B cell (primary cell): ENCODE measurements around the gene DLGAP4. TPM values are rescaled to one million over a fixed set of nuclear protein-coding genes. Genes with fewer than 3 reads are reported as not detected.
"Not testable (repeated sequence)": the region's sequence is repeated elsewhere in the genome, so short reads cannot be mapped to it uniquely, and the experiment has no call there.

Source experiments
- ATAC-seq: fragments of 200-7000 bp; cut with Tn5 transposase; one replicate; pipeline ENCODE4 v1.10.0; 2021; ENCODE audit warnings: low read depth, mild to moderate bottlenecking, moderate number of reproducible peaks, moderate library complexity
- CTCF ChIA-PET: fragments of 350-600 bp; sonication (Branson Sonifier 250); formaldehyde crosslinking; loops from one replicate; lab custom pipeline; 2021; ENCODE audit warnings: antibody characterized with exemption, inconsistent platforms; lab: Charles Lee
- POLR2A ChIA-PET: fragments of 350-600 bp; sonication (Branson Sonifier 250); formaldehyde crosslinking; loops from one replicate; lab custom pipeline; 2021; ENCODE audit warnings: antibody characterized with exemption; lab: Charles Lee
- DNase-seq: peaks from one replicate; pipeline ENCODE4 v3.0.0; 2013
- H2AFZ ChIP-seq: 2 replicates; pipeline ENCODE4 v1.6.1; 2012; ENCODE audit warnings: mild to moderate bottlenecking, low read depth, low read length; ENCODE audit not compliant: insufficient read depth, poor library complexity, severe bottlenecking
- H3K27ac ChIP-seq, 2 donors: 1 replicate in 1 of 2; 2 replicates in 1 of 2; pipeline ENCODE4 v1.5.1; 2012 to 2013; ENCODE audit warnings: low read length in 2 of 2, mild to moderate bottlenecking in 2 of 2, moderate library complexity in 1 of 2
- H3K27me3 ChIP-seq, 4 experiments: fragments of 200-600 bp in 1 of 4; sonication (generic) in 1 of 4; replicated peaks in 1 of 4; 1 replicate in 2 of 4; 2 replicates in 2 of 4; pipeline versions ENCODE4 v1.6.1 to v1.7.0; 2013 to 2016; ENCODE audit warnings: low read length in 3 of 4, mild to moderate bottlenecking in 2 of 4, mixed read lengths in 1 of 4, moderate library complexity in 1 of 4; ENCODE audit not compliant: insufficient read depth in 4 of 4, control insufficient read depth in 3 of 4; ENCODE audit errors: control extremely low read depth in 1 of 4
- H3K36me3 ChIP-seq, 2 experiments: replicated peaks in 1 of 2; 1 replicate in 1 of 2; 2 replicates in 1 of 2; pipeline versions ENCODE4 v1.6.1 to v1.7.1; 2013; ENCODE audit warnings: low read length in 1 of 2; ENCODE audit not compliant: insufficient read depth in 2 of 2, control insufficient read depth in 1 of 2; ENCODE audit errors: control extremely low read depth in 1 of 2, extremely low read depth in 1 of 2
- H3K4me1 ChIP-seq, 2 donors: fragments of 200-600 bp in 1 of 2; sonication (generic) in 1 of 2; 1 replicate in 1 of 2; 2 replicates in 1 of 2; pipeline versions ENCODE4 v1.5.1 to v1.6.1; 2013 to 2017; ENCODE audit warnings: low read length in 2 of 2; ENCODE audit not compliant: control insufficient read depth in 2 of 2, insufficient read depth in 2 of 2
- H3K4me2 ChIP-seq: replicated peaks from 2 replicates; pipeline ENCODE3; 2012; ENCODE audit warnings: mild to moderate bottlenecking, low read depth, low read length; ENCODE audit not compliant: poor library complexity, severe bottlenecking
- H3K4me3 ChIP-seq, 5 experiments: fragments of 200-600 bp in 1 of 5; sonication (generic) in 1 of 5; 1 replicate in 3 of 5; 2 replicates in 2 of 5; pipeline versions ENCODE4 v1.5.1 to v1.7.0; 2011 to 2016; ENCODE audit warnings: low read length in 4 of 5, mild to moderate bottlenecking in 4 of 5, low read depth in 2 of 5, control low read depth in 1 of 5, moderate library complexity in 1 of 5; ENCODE audit not compliant: insufficient read depth in 1 of 5; ENCODE audit errors: control extremely low read depth in 1 of 5, extremely low read depth in 1 of 5
- H3K79me2 ChIP-seq: fragments of 200-600 bp; sonication (generic); one replicate; pipeline ENCODE4 v1.6.0; 2016; ENCODE audit warnings: low read length; ENCODE audit not compliant: control insufficient read depth, insufficient read depth
- H3K9ac ChIP-seq: fragments of 200-600 bp; sonication (generic); 2 replicates; pipeline ENCODE4 v1.6.1; 2017; ENCODE audit warnings: mild to moderate bottlenecking, low read length, moderate library complexity
- H3K9me3 ChIP-seq, 3 donors: one replicate each; pipeline versions ENCODE4 v1.6.1 to v1.7.1; 2013; ENCODE audit warnings: low read length in 2 of 3; ENCODE audit not compliant: control insufficient read depth in 2 of 3, insufficient read depth in 1 of 3; ENCODE audit errors: control extremely low read depth in 1 of 3
- H4K20me1 ChIP-seq: 2 replicates; pipeline ENCODE4 v1.6.0; 2012; ENCODE audit warnings: mild to moderate bottlenecking, low read length; ENCODE audit not compliant: insufficient read depth, control insufficient read depth, poor library complexity, severe bottlenecking
- H3K27ac Mint-ChIP-seq: one replicate; pipeline ENCODE4 v1.8.0; 2021; ENCODE audit warnings: mixed read lengths
- H3K27me3 Mint-ChIP-seq: one replicate; pipeline ENCODE4 v1.8.0; 2021; ENCODE audit warnings: mixed read lengths
- H3K4me1 Mint-ChIP-seq: one replicate; pipeline ENCODE4 v1.8.0; 2021; ENCODE audit warnings: mixed read lengths
- H3K4me3 Mint-ChIP-seq: one replicate; pipeline ENCODE4 v1.8.0; 2021; ENCODE audit warnings: mixed read lengths
- H3K9me3 Mint-ChIP-seq: one replicate; pipeline ENCODE4 v1.8.0; 2022; ENCODE audit warnings: mixed read lengths; ENCODE audit not compliant: insufficient read depth
- EZH2 ChIP-seq: IDR thresholded peaks from 2 replicates; pipeline ENCODE4 v1.6.1; 2012; ENCODE audit warnings: borderline replicate concordance, low read depth, mild to moderate bottlenecking, moderate library complexity, low read length; ENCODE audit not compliant: insufficient read depth, poor library complexity, severe bottlenecking
- WGBS: methylation state at CpG from one replicate; pipeline ENCODE4 v1.1.5; 2013; ENCODE audit warnings: missing lambda C conversion rate; ENCODE audit not compliant: insufficient coverage; 5-methylcytosine and 5-hydroxymethylcytosine counted together
- intact Hi-C: fragments of 100-400 bp; cut with micrococcal nuclease; formaldehyde crosslinking; loops from one replicate; pipeline ENCODE4 v1.10.0; 2022
- polyA plus RNA-seq: library from polyadenylated mRNA; depleted of rRNA; stranded (reverse); fragments of >200 nt; gene quantifications from 2 replicates; pipeline ENCODE4 v1.2.3, GENCODE V29; 2012
- total RNA-seq, 2 donors: library from RNA; stranded (reverse); fragments of 120-200 nt in 1 of 2; gene quantifications; 1 replicate in 1 of 2; 2 replicates in 1 of 2; pipeline versions ENCODE4 v1.2.3 to v1.2.4, GENCODE V29; 2013 to 2022
- TF ChIP-seq, protein P1 (sequence below): fragments of 200-600 bp; IDR thresholded peaks from one replicate; pipeline ENCODE4 v1.8.0; 2022; ENCODE audit warnings: antibody characterized with exemption, mild to moderate bottlenecking

The DLGAP4 gene
- total and polyA plus RNA-seq, 2 donors (not counting 1 experiment from before 2014, with no cell fraction given) = 68.8 to 87.8 TPM

DNA sequence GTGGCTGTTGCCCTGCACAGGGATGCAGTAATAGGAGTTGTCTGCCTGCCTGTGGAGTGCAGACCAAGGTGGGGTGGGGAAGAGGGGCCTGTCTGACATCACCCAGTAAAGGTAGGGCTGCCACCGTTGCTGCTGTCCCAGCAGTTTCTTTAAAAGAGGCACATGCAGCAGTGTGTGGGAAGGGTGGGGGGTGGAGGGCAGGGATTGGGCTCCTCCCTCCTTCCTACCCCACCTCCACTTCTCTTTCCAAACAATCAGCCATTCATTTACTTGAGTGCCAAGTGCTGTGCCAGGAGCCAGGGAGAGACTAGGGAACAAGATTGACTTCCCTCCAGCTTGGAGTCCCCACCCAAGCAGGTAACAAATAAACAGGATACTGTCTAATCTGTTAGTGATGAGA is 168.4 kb downstream of the DLGAP4 start:
- no peaks in the 10 kb centered on the region for H3K9me3 Mint-ChIP-seq
- no peak for TF ChIP-seq EZH2
- TF ChIP-seq, protein P1, sequence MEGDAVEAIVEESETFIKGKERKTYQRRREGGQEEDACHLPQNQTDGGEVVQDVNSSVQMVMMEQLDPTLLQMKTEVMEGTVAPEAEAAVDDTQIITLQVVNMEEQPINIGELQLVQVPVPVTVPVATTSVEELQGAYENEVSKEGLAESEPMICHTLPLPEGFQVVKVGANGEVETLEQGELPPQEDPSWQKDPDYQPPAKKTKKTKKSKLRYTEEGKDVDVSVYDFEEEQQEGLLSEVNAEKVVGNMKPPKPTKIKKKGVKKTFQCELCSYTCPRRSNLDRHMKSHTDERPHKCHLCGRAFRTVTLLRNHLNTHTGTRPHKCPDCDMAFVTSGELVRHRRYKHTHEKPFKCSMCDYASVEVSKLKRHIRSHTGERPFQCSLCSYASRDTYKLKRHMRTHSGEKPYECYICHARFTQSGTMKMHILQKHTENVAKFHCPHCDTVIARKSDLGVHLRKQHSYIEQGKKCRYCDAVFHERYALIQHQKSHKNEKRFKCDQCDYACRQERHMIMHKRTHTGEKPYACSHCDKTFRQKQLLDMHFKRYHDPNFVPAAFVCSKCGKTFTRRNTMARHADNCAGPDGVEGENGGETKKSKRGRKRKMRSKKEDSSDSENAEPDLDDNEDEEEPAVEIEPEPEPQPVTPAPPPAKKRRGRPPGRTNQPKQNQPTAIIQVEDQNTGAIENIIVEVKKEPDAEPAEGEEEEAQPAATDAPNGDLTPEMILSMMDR = no peak
- Histone ChIP-seq H4K20me1 (peaks cover 44% of the 10 kb centered on the region), H3K4me1 (peaks cover 35 to 43% of the 10 kb centered on the region in 2 donors), H3K4me3 (no peak overlapping the region), H3K27me3 (no peaks in the 10 kb centered on the region), H3K36me3 (peaks cover 0 to 19% of the 10 kb centered on the region in 2 experiments), H2AFZ (no peak overlapping the region), H3K79me2 (peaks cover 93% of the 10 kb centered on the region), H3K27ac (peak overlapping the region in 1 of 2 donors; percentile 1), H3K9ac (no peak overlapping the region), H3K9me3 (no peaks in the 10 kb centered on the region), H3K4me2 (no peak overlapping the region)
- ChIA-PET POLR2A (no interaction called here), CTCF (no interaction called here)
- no peaks in the 10 kb centered on the region for H3K27me3 Mint-ChIP-seq
- no peak for ATAC-seq
- intact Hi-C loops = no loop called here
- no CpG with 5 or more reads among the region's 1 CpG for WGBS
- H3K27ac Mint-ChIP-seq = peak overlapping the region; percentile 63
- no peak overlapping the region for H3K4me3 Mint-ChIP-seq
- no peak for DNase-seq
- H3K4me1 Mint-ChIP-seq = peaks cover 57% of the 10 kb centered on the region

DNA sequence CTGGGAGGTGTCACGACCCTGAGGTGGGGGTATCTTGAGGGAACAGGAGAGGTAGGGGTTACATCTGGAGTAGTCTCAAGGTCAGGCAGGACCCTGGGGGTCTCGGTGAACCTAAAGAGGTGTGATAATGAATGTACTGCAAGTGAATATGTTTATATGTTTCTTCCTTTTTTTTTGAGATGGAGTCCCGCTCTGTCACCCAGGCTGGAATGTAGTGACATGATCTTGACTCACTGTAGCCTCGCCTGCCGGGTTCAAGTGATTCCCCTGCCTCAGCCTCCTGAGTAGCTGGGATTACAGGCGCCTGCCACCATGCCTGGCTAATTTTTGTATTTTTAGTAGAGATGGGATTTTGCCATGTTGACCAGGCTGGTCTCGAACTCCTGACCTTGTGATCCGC is 168.9 kb downstream of the DLGAP4 start:
- H3K4me1 Mint-ChIP-seq = peaks cover 54% of the 10 kb centered on the region
- WGBS = 98% methylated on average over 4 of the region's 8 CpGs
- H2AFZ ChIP-seq, H3K4me3 Mint-ChIP-seq, ATAC-seq, DNase-seq, intact Hi-C loops, H3K9ac ChIP-seq, CTCF ChIA-PET, H3K4me2 ChIP-seq, H3K27ac ChIP-seq, H3K27me3 ChIP-seq, POLR2A ChIA-PET, H3K9me3 ChIP-seq, H3K4me3 ChIP-seq, H3K27me3 Mint-ChIP-seq, H3K9me3 Mint-ChIP-seq: not testable (repeated sequence)
- H3K27ac Mint-ChIP-seq = peak overlapping the region; percentile 41
- H3K36me3 ChIP-seq = peaks cover 0 to 22% of the 10 kb centered on the region in 2 experiments
- H3K79me2 ChIP-seq = peaks cover 93% of the 10 kb centered on the region
- H3K4me1 ChIP-seq = peaks cover 30 to 38% of the 10 kb centered on the region in 2 donors
- peaks cover 49% of the 10 kb centered on the region for H4K20me1 ChIP-seq
